HepG2 (cell line): ENCODE measurements around the gene TSPAN7.

Experiments
- CBX1 ChIP-seq: IDR thresholded peaks from one replicate; pipeline ENCODE4 v1.6.1; 2016; ENCODE audit warnings: antibody characterized with exemption, low read depth
- ETV6 ChIP-seq: sonication (generic); formaldehyde crosslinking; conservative IDR thresholded peaks from 2 replicates; pipeline ENCODE4 v1.4.0; 2020; ENCODE audit warnings: missing genetic modification reagents
- EZH2 ChIP-seq: conservative IDR thresholded peaks from 2 replicates; pipeline ENCODE4 v1.6.1; 2012; ENCODE audit warnings: mild to moderate bottlenecking, low read depth, low read length, moderate library complexity
- FOXC1 ChIP-seq: sonication (generic); formaldehyde crosslinking; IDR thresholded peaks from 2 replicates; pipeline ENCODE4 v1.8.0; 2022; ENCODE audit warnings: mild to moderate bottlenecking, missing genetic modification reagents, borderline replicate concordance
- HMGXB4 ChIP-seq, 2 experiments: sonication (generic) in 1 of 2; formaldehyde crosslinking in 1 of 2; IDR thresholded peaks; 2 replicates each; pipeline versions ENCODE4 v1.4.0 to v1.6.1; 2018 to 2020; ENCODE audit warnings: missing genetic modification reagents in 2 of 2, borderline replicate concordance in 1 of 2, low read depth in 1 of 2, mild to moderate bottlenecking in 1 of 2, missing biosample characterization in 1 of 2
- POLR2AphosphoS5 ChIP-seq: IDR thresholded peaks from 2 replicates; pipeline ENCODE4 v1.6.1; 2012; ENCODE audit warnings: low read depth, low read length
- RELA ChIP-seq: sonication (generic); formaldehyde crosslinking; IDR thresholded peaks from 2 replicates; pipeline ENCODE4 v1.4.0; 2020; ENCODE audit warnings: missing genetic modification reagents
- SPEN ChIP-seq: sonication (generic); formaldehyde crosslinking; IDR thresholded peaks from 2 replicates; pipeline ENCODE4 v1.5.1; 2020; ENCODE audit warnings: low read depth, mild to moderate bottlenecking, missing genetic modification reagents
- ZBTB2 ChIP-seq: sonication (generic); formaldehyde crosslinking; IDR thresholded peaks from 2 replicates; pipeline ENCODE4 v1.8.0; 2022; ENCODE audit warnings: low read depth, missing genetic modification reagents
- ZNF263 ChIP-seq: sonication (generic); formaldehyde crosslinking; IDR thresholded peaks from 2 replicates; pipeline ENCODE4 v1.4.0; 2020; ENCODE audit warnings: missing genetic modification reagents
- ZNF275 ChIP-seq: sonication (generic); formaldehyde crosslinking; IDR thresholded peaks from 2 replicates; pipeline ENCODE4 v1.8.0; 2022; ENCODE audit warnings: missing genetic modification reagents, mild to moderate bottlenecking, inconsistent platforms, borderline replicate concordance
- ZNF709 ChIP-seq: sonication (generic); formaldehyde crosslinking; IDR thresholded peaks from 2 replicates; pipeline ENCODE4 v1.5.0; 2020; ENCODE audit warnings: mild to moderate bottlenecking, missing genetic modification reagents
- ZSCAN29 ChIP-seq: sonication (generic); formaldehyde crosslinking; conservative IDR thresholded peaks from 2 replicates; pipeline ENCODE4 v1.4.0; 2020; ENCODE audit warnings: mild to moderate bottlenecking, missing genetic modification reagents
- TF ChIP-seq, protein P1 (sequence below): sonication (generic); formaldehyde crosslinking; IDR thresholded peaks from 2 replicates; pipeline ENCODE4 v1.5.0; 2020; ENCODE audit warnings: mild to moderate bottlenecking, missing genetic modification reagents, moderate library complexity

DNA sequence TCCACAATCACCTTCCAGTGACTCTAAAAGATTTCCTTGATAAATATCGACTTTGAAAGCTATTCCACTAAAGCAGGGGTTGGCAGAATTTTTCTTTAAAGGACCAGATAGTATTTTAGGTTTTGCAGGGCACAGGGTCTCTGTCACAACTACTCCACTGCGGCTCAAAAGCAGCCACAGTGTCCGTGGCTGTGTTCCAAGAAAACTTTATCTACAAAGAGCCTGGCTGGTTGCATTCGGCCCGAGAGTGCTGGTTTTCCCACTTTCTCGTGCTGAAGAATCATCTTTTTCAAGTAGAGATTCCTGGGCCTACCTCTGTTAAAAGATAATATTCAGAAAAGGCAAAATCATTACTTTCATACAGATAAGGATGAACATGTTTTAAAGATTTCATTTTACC, 55.6 kb downstream of the TSPAN7 start:
- TF ChIP-seq FOXC1 (no peak), ZSCAN29 (CRISPR knock-in tag) (no peak), ZNF709 (CRISPR knock-in tag) (no peak), ZNF275 (CRISPR knock-in tag) (no peak), CBX1 (no peak), POLR2AphosphoS5 (no peak), SPEN (CRISPR knock-in tag) (no peak), EZH2 (no peak), HMGXB4 (CRISPR knock-in tag; IDR thresholded peaks at IDR 0.05; ENCODE audit: borderline replicate concordance in 1 of 2, low read depth in 1 of 2) (no peak), ZNF263 (CRISPR knock-in tag) (no peak), RELA (CRISPR knock-in tag) (no peak), ZBTB2 (CRISPR knock-in tag) (no peak), ETV6 (CRISPR knock-in tag) (no peak)
- TF ChIP-seq, protein P1, sequence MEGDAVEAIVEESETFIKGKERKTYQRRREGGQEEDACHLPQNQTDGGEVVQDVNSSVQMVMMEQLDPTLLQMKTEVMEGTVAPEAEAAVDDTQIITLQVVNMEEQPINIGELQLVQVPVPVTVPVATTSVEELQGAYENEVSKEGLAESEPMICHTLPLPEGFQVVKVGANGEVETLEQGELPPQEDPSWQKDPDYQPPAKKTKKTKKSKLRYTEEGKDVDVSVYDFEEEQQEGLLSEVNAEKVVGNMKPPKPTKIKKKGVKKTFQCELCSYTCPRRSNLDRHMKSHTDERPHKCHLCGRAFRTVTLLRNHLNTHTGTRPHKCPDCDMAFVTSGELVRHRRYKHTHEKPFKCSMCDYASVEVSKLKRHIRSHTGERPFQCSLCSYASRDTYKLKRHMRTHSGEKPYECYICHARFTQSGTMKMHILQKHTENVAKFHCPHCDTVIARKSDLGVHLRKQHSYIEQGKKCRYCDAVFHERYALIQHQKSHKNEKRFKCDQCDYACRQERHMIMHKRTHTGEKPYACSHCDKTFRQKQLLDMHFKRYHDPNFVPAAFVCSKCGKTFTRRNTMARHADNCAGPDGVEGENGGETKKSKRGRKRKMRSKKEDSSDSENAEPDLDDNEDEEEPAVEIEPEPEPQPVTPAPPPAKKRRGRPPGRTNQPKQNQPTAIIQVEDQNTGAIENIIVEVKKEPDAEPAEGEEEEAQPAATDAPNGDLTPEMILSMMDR (CRISPR knock-in tag), result no peak
